Naive thymus-derived CD8-positive, alpha-beta T cell (primary cell): ENCODE measurements around the gene CRABP1. TPM values are rescaled to one million over a fixed set of nuclear protein-coding genes. Genes with fewer than 3 reads are reported as not detected.
A peak's percentile ranks its signal among the peaks of the same experiment; 100 is the strongest.

Experiments
- ATAC-seq, 2 donors: fragments of 150-1000 bp; cut with Tn5 transposase in 1 of 2; sonication (Bioruptor Pico), chemical (Tn5 transposase) in 1 of 2; 1 replicate in 1 of 2; 2 replicates in 1 of 2; pipeline ENCODE4 v1.10.0; 2021; ENCODE audit warnings: mild to moderate bottlenecking in 2 of 2, moderate library complexity in 2 of 2
- POLR2A ChIA-PET: fragments of 350-600 bp; sonication (Branson Sonifier 250); formaldehyde crosslinking; loops from one replicate; lab custom pipeline; 2021; ENCODE audit warnings: antibody characterized with exemption; lab: Charles Lee
- DNase-seq, 10 donors: peaks; one replicate each; pipeline versions ENCODE4 v3.0.0 to v3.0.0-alpha.2; 2020 to 2022
- H3K27ac Mint-ChIP-seq, 10 donors: one replicate each; pipeline ENCODE4 v1.8.0; 2020 to 2022; ENCODE audit warnings: mild to moderate bottlenecking in 10 of 10, mixed read lengths in 10 of 10, moderate library complexity in 4 of 10, inconsistent platforms in 1 of 10
- H3K27me3 Mint-ChIP-seq, 5 donors: one replicate each; pipeline ENCODE4 v1.8.0; 2021 to 2022; ENCODE audit warnings: mixed read lengths in 5 of 5
- H3K36me3 Mint-ChIP-seq, 3 donors: one replicate each; pipeline ENCODE4 v1.8.0; 2020 to 2022; ENCODE audit warnings: mixed read lengths in 3 of 3, mild to moderate bottlenecking in 2 of 3, inconsistent platforms in 1 of 3
- H3K4me1 Mint-ChIP-seq, 4 donors: one replicate each; pipeline ENCODE4 v1.8.0; 2021 to 2022; ENCODE audit warnings: mixed read lengths in 4 of 4
- H3K4me3 Mint-ChIP-seq, 10 donors: one replicate each; pipeline ENCODE4 v1.8.0; 2020 to 2022; ENCODE audit warnings: mild to moderate bottlenecking in 10 of 10, mixed read lengths in 10 of 10, moderate library complexity in 6 of 10, inconsistent platforms in 1 of 10
- H3K9me3 Mint-ChIP-seq, 9 donors: one replicate each; pipeline ENCODE4 v1.8.0; 2020 to 2022; ENCODE audit warnings: mixed read lengths in 9 of 9, mild to moderate bottlenecking in 3 of 9, inconsistent platforms in 1 of 9, moderate library complexity in 1 of 9
- polyA plus RNA-seq, 3 donors: library from polyadenylated mRNA; unstranded; fragments of 300-500 nt; fragmentation: Illumina TruSeq; gene quantifications; one replicate each; pipeline ENCODE4 v1.2.3, GENCODE V29; 2021
- total RNA-seq, 8 experiments: library from RNA in 2 of 8; stranded (reverse) in 2 of 8; gene quantifications; one replicate each; pipeline ENCODE4 v1.2.3 and lab custom pipeline; 2021 to 2026

The CRABP1 gene
- total and polyA plus RNA-seq, 5 experiments from 2014 or later: not detected

DNA sequence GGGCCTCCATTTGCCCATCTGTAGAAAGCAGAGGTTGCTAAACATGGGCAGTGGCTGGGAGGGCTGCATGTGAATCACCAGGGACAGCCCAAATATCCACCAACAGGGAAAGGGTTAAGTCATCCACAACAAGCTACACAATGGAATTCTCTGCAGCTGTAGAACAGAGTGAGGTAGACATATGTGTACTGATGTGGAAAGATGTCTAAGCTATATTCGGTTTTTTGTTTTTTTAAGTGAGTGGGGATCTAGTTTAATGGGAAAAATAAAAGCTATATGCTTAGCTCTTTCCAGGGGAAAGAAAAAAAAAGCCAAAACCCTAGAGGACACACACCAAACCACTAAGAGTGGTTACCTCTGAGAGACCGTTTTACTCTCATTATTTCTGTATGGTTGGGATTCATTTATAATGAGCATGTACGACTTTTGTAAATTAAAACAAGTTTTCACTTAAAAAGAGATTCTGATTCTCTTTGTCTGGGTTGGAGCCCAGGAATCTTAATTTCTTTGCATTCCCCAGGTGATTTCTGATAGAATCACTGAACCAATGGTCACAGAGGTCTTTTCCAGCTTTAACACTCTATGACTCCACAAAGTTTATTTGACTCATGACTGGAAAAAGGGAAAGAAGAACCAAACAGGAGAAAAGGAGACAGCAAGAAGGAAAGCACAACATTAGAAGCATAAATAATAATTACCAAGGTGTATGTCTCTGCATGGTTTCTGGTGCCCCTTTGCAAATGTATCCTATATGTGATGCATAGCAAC is 19.1 kb downstream of the CRABP1 start:
- H3K27ac Mint-ChIP-seq: no peak overlapping the region
- H3K27me3 Mint-ChIP-seq: peaks cover 2 to 16% (median 5%) of the 10 kb centered on the region in 5 donors
- no peaks in the 10 kb centered on the region for H3K4me1 Mint-ChIP-seq
- H3K4me3 Mint-ChIP-seq: no peak overlapping the region
- H3K36me3 Mint-ChIP-seq: no peaks in the 10 kb centered on the region
- no peak for ATAC-seq
- no peaks in the 10 kb centered on the region for H3K9me3 Mint-ChIP-seq
- no peak for DNase-seq
- POLR2A ChIA-PET: no interaction called here

GRCh38 chr15:78360367-78360801 is 20.2 kb downstream of the CRABP1 start:
- Mint-ChIP-seq H3K4me1 (no peaks in the 10 kb centered on the region), H3K36me3 (no peaks in the 10 kb centered on the region), H3K9me3 (no peaks in the 10 kb centered on the region), H3K27ac (no peak overlapping the region), H3K27me3 (peaks cover 2 to 9% (median 5%) of the 10 kb centered on the region in 5 donors), H3K4me3 (no peak overlapping the region)
- POLR2A ChIA-PET: no interaction called here
- ATAC-seq: no peak
- DNase-seq: no peak

DNA sequence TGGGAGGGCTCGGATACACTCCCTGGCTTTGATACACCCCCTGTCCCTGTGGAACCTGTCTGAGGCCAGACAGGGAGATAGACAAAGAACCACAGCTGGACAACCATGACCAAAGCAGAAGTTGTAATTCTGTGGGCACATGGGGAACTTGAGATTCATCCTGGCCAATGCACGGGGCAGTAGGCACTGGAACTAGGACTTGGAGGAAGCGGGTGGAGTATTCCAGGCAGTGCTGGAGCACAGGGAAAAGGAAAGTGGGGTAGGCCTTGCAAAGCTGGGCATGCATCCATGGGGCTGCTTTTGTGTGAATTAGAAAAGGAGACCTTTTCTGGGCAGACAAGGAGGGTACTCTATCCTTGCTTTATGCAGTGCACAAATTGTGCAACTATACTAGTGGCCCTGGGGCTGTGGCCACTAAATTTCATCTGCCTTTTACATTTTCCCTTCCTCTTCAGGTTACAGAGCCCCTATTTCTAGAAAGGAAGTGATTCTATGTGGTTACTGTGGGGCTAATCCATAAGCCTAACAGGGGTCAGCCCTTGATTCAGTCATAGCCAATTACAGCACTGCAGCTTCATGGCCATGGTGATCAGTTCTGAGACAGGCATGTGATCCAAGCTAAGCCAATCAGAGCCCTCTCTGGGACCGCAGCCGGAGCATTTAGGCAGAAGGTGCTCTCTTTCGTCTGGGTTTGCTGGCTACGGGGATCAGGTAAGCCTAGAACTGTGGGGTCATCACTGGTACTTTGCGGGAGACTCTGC is 21.0 kb downstream of the CRABP1 start:
- ATAC-seq (no peak), DNase-seq (no peak)
- H3K27me3 Mint-ChIP-seq: peaks cover 1 to 11% (median 2%) of the 10 kb centered on the region in 5 donors
- H3K9me3 Mint-ChIP-seq: no peaks in the 10 kb centered on the region
- POLR2A ChIA-PET: no interaction called here
- H3K4me3 Mint-ChIP-seq: no peak overlapping the region
- no peaks in the 10 kb centered on the region for H3K4me1 Mint-ChIP-seq
- H3K36me3 Mint-ChIP-seq: no peaks in the 10 kb centered on the region
- no peak overlapping the region for H3K27ac Mint-ChIP-seq

DNA sequence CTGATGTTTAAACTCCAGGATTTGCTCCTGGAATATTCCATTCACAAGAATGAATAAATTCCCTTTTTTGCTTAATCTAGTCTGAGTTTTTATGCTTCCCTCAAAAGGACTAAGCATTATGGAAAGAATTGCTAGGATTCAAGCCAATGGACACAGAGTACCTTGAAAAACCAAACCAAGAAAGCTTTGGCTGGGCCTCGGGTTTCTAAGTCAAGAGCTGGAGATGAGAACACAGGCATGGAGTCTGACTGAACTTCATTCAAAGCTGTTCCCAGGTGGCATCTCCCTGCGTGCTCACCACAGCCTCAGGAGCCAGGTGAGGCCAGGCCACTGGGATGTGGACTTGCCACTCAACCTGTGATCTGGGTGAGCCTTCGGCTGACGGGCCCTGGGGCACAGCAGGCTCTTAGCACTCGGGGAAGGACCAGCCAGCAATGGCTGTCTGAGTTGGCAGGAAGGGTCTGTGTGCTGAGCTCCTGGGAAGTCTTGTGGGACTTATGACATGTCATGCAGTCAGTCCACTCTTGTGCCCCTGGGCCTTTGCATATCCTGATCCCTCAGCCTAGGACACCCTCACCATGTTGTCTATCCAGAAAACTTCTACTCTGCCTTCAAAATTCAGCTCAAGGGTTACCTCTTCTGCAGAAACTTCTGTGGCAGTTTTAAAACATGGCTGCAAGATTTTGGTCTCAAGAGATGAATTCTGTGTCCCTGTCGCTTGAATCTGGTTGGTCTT is 21.8 kb downstream of the CRABP1 start:
- Mint-ChIP-seq H3K4me3 (no peak overlapping the region), H3K9me3 (no peaks in the 10 kb centered on the region), H3K36me3 (no peaks in the 10 kb centered on the region), H3K27me3 (peaks cover 0 to 11% (median 2%) of the 10 kb centered on the region in 5 donors), H3K4me1 (no peaks in the 10 kb centered on the region), H3K27ac (no peak overlapping the region)
- POLR2A ChIA-PET: no interaction called here
- no peak for DNase-seq
- no peak for ATAC-seq

GRCh38 chr15:78362716-78363380 is 22.7 kb downstream of the CRABP1 start:
- no peak overlapping the region for H3K27ac Mint-ChIP-seq
- DNase-seq (no peak), ATAC-seq (no peak)
- no peak overlapping the region for H3K4me3 Mint-ChIP-seq
- H3K27me3 Mint-ChIP-seq: peaks cover 0 to 12% (median 2%) of the 10 kb centered on the region in 5 donors
- no peaks in the 10 kb centered on the region for H3K4me1 Mint-ChIP-seq
- H3K36me3 Mint-ChIP-seq: no peaks in the 10 kb centered on the region
- H3K9me3 Mint-ChIP-seq: no peaks in the 10 kb centered on the region
- POLR2A ChIA-PET: no interaction called here

DNA sequence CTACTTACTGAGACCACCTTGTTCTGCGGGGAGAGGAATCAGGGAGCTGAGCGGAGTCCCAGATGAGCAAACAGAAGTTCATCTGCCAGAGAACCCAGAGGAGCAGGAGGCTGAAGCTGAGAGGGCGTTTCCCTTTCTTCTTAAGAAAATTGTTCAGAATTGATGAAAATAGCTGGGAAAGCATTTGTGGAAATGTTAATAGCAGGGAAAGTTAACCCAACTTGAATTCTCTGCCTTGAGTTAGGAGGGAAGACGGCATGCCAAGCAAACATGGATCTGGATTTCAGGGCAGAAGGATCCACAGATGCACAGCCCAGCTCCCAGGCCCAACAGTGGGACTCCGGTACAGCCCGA is 23.2 kb downstream of the CRABP1 start:
- no peak overlapping the region for H3K27ac Mint-ChIP-seq
- H3K4me1 Mint-ChIP-seq: no peaks in the 10 kb centered on the region
- POLR2A ChIA-PET: no interaction called here
- no peaks in the 10 kb centered on the region for H3K9me3 Mint-ChIP-seq
- DNase-seq: no peak
- no peak for ATAC-seq
- peaks cover 0 to 13% (median 2%) of the 10 kb centered on the region in 5 donors for H3K27me3 Mint-ChIP-seq
- no peaks in the 10 kb centered on the region for H3K36me3 Mint-ChIP-seq
- no peak overlapping the region for H3K4me3 Mint-ChIP-seq

DNA sequence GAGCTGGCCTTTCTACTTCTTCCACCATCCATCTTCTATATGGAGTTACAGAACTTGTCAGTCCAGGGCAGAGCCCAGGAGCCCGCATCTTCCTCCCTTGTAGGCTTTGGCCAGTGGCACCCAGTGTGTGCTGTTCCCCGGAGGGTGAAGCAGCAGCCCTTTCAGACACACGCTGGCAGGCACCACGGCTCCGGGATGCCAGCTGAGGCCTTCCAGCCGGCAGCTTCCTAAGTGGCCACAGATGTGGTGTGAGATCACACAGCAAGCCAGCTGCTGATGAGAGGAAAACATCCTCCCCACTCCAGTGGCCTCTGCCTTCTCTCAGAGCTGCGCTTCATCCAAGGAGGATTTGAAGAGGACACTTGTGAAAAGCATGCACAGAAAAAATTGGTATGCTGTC is 24.1 kb downstream of the CRABP1 start:
- POLR2A ChIA-PET: no interaction called here
- H3K4me3 Mint-ChIP-seq: no peak overlapping the region

DNA sequence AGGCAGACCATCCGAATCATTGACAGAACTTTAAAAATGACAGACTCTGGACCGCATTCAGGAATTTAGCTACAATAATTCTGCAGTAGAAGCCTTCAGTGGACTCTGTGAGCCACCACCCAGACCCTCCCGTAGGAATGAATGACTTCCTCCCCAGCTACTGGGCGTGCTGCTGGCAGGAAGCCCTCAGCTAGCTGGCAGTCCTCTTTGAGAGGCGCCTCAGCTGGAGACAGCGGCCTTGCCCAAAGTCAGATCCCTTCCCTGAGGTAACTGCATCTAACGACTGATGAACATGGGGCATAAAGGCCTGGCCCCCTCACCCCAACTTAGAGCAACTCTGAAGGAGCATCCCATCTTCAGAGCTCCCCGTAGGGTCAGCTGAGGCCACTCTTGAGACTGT is 25.8 kb downstream of the CRABP1 start:
- no peak for ATAC-seq
- Mint-ChIP-seq H3K36me3 (no peaks in the 10 kb centered on the region), H3K27me3 (peaks cover 0 to 15% (median 5%) of the 10 kb centered on the region in 5 donors), H3K9me3 (no peaks in the 10 kb centered on the region), H3K4me1 (no peaks in the 10 kb centered on the region), H3K27ac (no peak overlapping the region), H3K4me3 (no peak overlapping the region)
- POLR2A ChIA-PET: no interaction called here
- no peak for DNase-seq

More for the DNA sequence above, 24.1 kb downstream of the CRABP1 start:
- Mint-ChIP-seq H3K4me1 (no peaks in the 10 kb centered on the region), H3K36me3 (no peaks in the 10 kb centered on the region), H3K27me3 (peaks cover 0 to 15% (median 2%) of the 10 kb centered on the region in 5 donors), H3K27ac (no peak overlapping the region), H3K9me3 (no peaks in the 10 kb centered on the region)
- no peak for DNase-seq
- no peak for ATAC-seq

GRCh38 chr15:78366342-78366741 is 26.2 kb downstream of the CRABP1 start:
- Mint-ChIP-seq H3K4me1 (no peaks in the 10 kb centered on the region), H3K4me3 (no peak overlapping the region), H3K9me3 (no peaks in the 10 kb centered on the region), H3K36me3 (no peaks in the 10 kb centered on the region), H3K27ac (no peak overlapping the region), H3K27me3 (peaks cover 0 to 15% (median 5%) of the 10 kb centered on the region in 5 donors)
- no peak for DNase-seq
- no peak for ATAC-seq
- POLR2A ChIA-PET: no interaction called here

- H3K27ac Mint-ChIP-seq: no peak overlapping the region
- no peaks in the 10 kb centered on the region for H3K36me3 Mint-ChIP-seq
- no peaks in the 10 kb centered on the region for H3K9me3 Mint-ChIP-seq
- peaks cover 0 to 15% (median 5%) of the 10 kb centered on the region in 5 donors for H3K27me3 Mint-ChIP-seq
- POLR2A ChIA-PET: no interaction called here
- DNase-seq: no peak
- no peak overlapping the region for H3K4me3 Mint-ChIP-seq
- no peak for ATAC-seq
- H3K4me1 Mint-ChIP-seq: no peaks in the 10 kb centered on the region
These were observed 28.5 kb downstream of the CRABP1 start for GRCh38 chr15:78368651-78369050.

GRCh38 chr15:78369161-78369560 is 29.0 kb downstream of the CRABP1 start:
- DNase-seq: no peak
- Mint-ChIP-seq H3K4me1 (no peaks in the 10 kb centered on the region), H3K4me3 (no peak overlapping the region), H3K27ac (peak overlapping the region in 1 of 10 donors; percentile 54), H3K9me3 (no peaks in the 10 kb centered on the region), H3K36me3 (no peaks in the 10 kb centered on the region), H3K27me3 (peaks cover 0 to 15% (median 5%) of the 10 kb centered on the region in 5 donors)
- no peak for ATAC-seq
- POLR2A ChIA-PET: no interaction called here

DNA sequence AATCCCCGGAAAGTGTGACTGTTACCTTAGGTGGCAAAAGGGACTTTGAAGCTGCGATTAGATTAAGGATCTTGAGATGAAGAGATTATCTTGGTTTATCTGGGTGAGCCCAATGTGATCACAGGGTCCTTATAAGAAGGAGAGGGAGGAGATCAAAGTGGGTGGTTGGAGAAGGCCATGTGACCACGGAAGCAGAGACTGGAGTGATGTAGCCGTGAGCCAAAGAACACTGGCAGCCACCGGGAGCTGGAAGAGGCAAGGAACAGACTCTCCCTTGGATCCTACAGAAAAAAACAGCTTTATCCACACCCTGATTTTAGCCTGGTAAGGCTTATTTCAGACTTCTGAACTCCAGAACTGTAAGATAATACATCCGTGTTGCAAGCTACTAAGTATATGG is 29.9 kb downstream of the CRABP1 start:
- Mint-ChIP-seq H3K36me3 (no peaks in the 10 kb centered on the region), H3K4me1 (peaks cover 0 to 8% (median 3%) of the 10 kb centered on the region in 4 donors), H3K27me3 (peaks cover 0 to 18% (median 5%) of the 10 kb centered on the region in 5 donors), H3K27ac (no peak overlapping the region), H3K4me3 (no peak overlapping the region), H3K9me3 (peaks cover 0 to 3% (median 0%) of the 10 kb centered on the region in 9 donors)
- POLR2A ChIA-PET: no interaction called here
- ATAC-seq (no peak), DNase-seq (no peak)
